Endothelial cell of umbilical vein (primary cell): ENCODE measurements around the gene PIGQ. TPM values are rescaled to one million over a fixed set of nuclear protein-coding genes. Genes with fewer than 3 reads are reported as not detected.

Experiments
- BruUV-seq: library from RNA; stranded (reverse); fragments of 400-500 nt; replicated peaks from 2 replicates; lab custom pipeline; 2021; lab: Mats Ljungman, UMichigan
- CTCF ChIA-PET: fragments of 300-600, 350-600 bp; sonication (Branson Sonifier 250); formaldehyde crosslinking; loops from one replicate; lab custom pipeline; 2021; ENCODE audit warnings: antibody characterized with exemption, inconsistent platforms; lab: Charles Lee
- POLR2A ChIA-PET: fragments of 300-600, 350-600 bp; sonication (Branson Sonifier 250); formaldehyde crosslinking; loops from one replicate; lab custom pipeline; 2021; ENCODE audit warnings: antibody characterized with exemption, inconsistent platforms; lab: Charles Lee
- DNase-seq: peaks from one replicate; pipeline ENCODE4 v3.0.0-alpha.2; 2011; ENCODE audit warnings: low read depth, low spot score
- FAIRE-seq: peaks from 2 replicates; lab custom pipeline; 2011; peaks lifted over from hg19 to GRCh38; lab: Jason Lieb, UNC
- H2AFZ ChIP-seq: 2 replicates; pipeline ENCODE4 v1.6.0; 2012; ENCODE audit warnings: low read depth, low read length, control low read depth, inconsistent platforms
- H3K27ac ChIP-seq: 2 replicates; pipeline ENCODE4 v1.5.1; 2011; ENCODE audit warnings: low read depth, mild to moderate bottlenecking, control low read depth, low read length, moderate library complexity; ENCODE audit not compliant: insufficient read depth
- H3K27me3 ChIP-seq, 2 experiments: 2 replicates each; pipeline versions ENCODE4 v1.6.0 to v1.6.1; 2011; ENCODE audit warnings: low read length in 2 of 2, mixed read lengths in 1 of 2; ENCODE audit not compliant: control insufficient read depth in 2 of 2, insufficient read depth in 2 of 2
- H3K36me3 ChIP-seq, 2 experiments: 2 replicates in 1 of 2; 3 replicates in 1 of 2; pipeline ENCODE4 v1.5.1; 2011; ENCODE audit warnings: low read length in 2 of 2, mild to moderate bottlenecking in 1 of 2, moderate library complexity in 1 of 2; ENCODE audit not compliant: control insufficient read depth in 2 of 2, insufficient read depth in 2 of 2; ENCODE audit errors: extremely low read depth in 1 of 2
- H3K4me1 ChIP-seq: 3 replicates; pipeline ENCODE4 v1.5.1; 2011; ENCODE audit warnings: mild to moderate bottlenecking, low read length; ENCODE audit not compliant: control insufficient read depth, insufficient read depth; ENCODE audit errors: extremely low read depth
- H3K4me2 ChIP-seq: 2 replicates; pipeline ENCODE4 v1.6.1; 2011; ENCODE audit warnings: low read length, control low read depth, mixed read lengths; ENCODE audit not compliant: insufficient read depth
- H3K4me3 ChIP-seq, 3 experiments: fragments of 200-600 bp in 1 of 3; sonication (generic), shearing (Covaris generic) in 1 of 3; replicated peaks in 1 of 3; 2 replicates each; pipeline ENCODE4 v1.5.1; 2011 to 2016; ENCODE audit warnings: control low read depth in 3 of 3, low read length in 3 of 3, mild to moderate bottlenecking in 2 of 3, inconsistent platforms in 1 of 3, low read depth in 1 of 3, moderate library complexity in 1 of 3; ENCODE audit not compliant: insufficient read depth in 1 of 3
- H3K79me2 ChIP-seq: 2 replicates; pipeline ENCODE4 v1.6.0; 2012; ENCODE audit warnings: low read length, inconsistent platforms; ENCODE audit not compliant: control insufficient read depth, insufficient read depth
- H3K9ac ChIP-seq: replicated peaks from 2 replicates; pipeline ENCODE3; 2011; ENCODE audit warnings: low read length, control low read depth; ENCODE audit not compliant: insufficient read depth; ENCODE audit errors: extremely low read depth
- H3K9me1 ChIP-seq: replicated peaks from 3 replicates; pipeline ENCODE4 v1.6.0; 2011; ENCODE audit warnings: mild to moderate bottlenecking, low read length; ENCODE audit not compliant: control insufficient read depth, insufficient read depth; ENCODE audit errors: extremely low read depth
- H3K9me3 ChIP-seq: replicated peaks from 2 replicates; pipeline ENCODE4 v1.5.1; 2012; ENCODE audit warnings: low read length, inconsistent platforms; ENCODE audit not compliant: control insufficient read depth, insufficient read depth
- H4K20me1 ChIP-seq: replicated peaks from 2 replicates; pipeline ENCODE3; 2011; ENCODE audit warnings: mild to moderate bottlenecking, low read length; ENCODE audit not compliant: control insufficient read depth, insufficient read depth; ENCODE audit errors: extremely low read depth
- GATA2 ChIP-seq: IDR thresholded peaks from 2 replicates; pipeline ENCODE4 v1.7.0; 2011; ENCODE audit warnings: low read depth, mild to moderate bottlenecking, moderate library complexity, mixed read lengths, low read length; ENCODE audit not compliant: insufficient read length, insufficient read depth
- POLR2AphosphoS5 ChIP-seq: IDR thresholded peaks from 2 replicates; pipeline ENCODE4 v1.6.1; 2012; ENCODE audit warnings: low read depth, mild to moderate bottlenecking, control low read depth, low read length, moderate library complexity; ENCODE audit not compliant: insufficient read depth
- dilution Hi-C: fragments of 300-500 bp; cut with MboI; formaldehyde crosslinking; loops from one replicate; pipeline ENCODE4 v1.15.0; 2019; ENCODE audit warnings: low sequenced_read_pairs; ENCODE audit not compliant: extremely low pct_ligation_motif_present
- intact Hi-C: fragments of 100-400 bp; cut with micrococcal nuclease; formaldehyde crosslinking; loops from one replicate; pipeline ENCODE4 v1.10.0; 2022
- polyA plus RNA-seq, 4 experiments: library from polyadenylated mRNA; depleted of rRNA in 3 of 4; stranded (reverse) in 3 of 4; unstranded in 1 of 4; fragments of >200 nt; gene quantifications; 2 replicates each; pipeline versions ENCODE4 v1.2.1 to v1.2.3, GENCODE V29; 2011 to 2012; ENCODE audit warnings: missing spikeins in 1 of 4
- total RNA-seq: library from RNA; stranded (reverse); gene quantifications from 2 replicates; pipeline ENCODE4 v1.2.3, GENCODE V29; 2021
- TF ChIP-seq, protein P1 (sequence below), 2 donors: IDR thresholded peaks; 1 replicate in 1 of 2; 2 replicates in 1 of 2; pipeline ENCODE4 v1.5.1; 2011; ENCODE audit warnings: low read length in 2 of 2, mild to moderate bottlenecking in 2 of 2, moderate library complexity in 2 of 2, control low read depth in 1 of 2, inconsistent platforms in 1 of 2, low read depth in 1 of 2; ENCODE audit not compliant: insufficient read depth in 1 of 2; ENCODE audit errors: extremely low read depth in 1 of 2

Gene PIGQ
- total and polyA plus RNA-seq, 2 donors (not counting 3 experiments of a cell fraction or from before 2014, with no cell fraction given) = 66.9 to 67.7 TPM

DNA sequence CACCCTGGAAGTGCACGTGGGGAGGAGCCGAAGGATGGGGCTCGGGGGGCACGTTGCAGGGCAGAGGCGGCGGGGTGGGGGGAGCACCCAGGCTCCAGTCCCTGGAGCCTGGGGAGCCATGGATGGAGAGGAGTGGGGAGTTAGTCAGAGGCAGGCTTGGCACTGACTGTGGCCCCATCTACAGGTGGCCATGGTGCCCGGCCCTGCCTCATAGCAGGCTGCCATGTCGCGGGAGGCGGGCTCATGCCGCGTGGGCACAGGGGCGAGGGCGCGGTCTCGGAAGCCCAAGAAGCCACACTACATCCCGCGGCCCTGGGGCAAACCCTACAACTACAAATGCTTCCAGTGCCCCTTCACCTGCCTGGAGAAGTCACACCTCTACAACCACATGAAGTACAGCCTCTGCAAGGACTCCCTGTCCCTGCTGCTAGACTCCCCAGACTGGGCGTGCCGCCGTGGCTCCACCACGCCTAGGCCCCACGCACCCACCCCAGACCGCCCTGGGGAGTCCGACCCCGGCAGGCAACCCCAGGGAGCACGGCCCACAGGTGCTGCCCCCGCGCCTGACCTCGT lies 6.6 kb upstream of the PIGQ start:
- DNase-seq = no peak
- intact Hi-C loops = no loop called here

More for the DNA sequence above, 6.6 kb upstream of the PIGQ start:
- dilution Hi-C loops = no loop called here
- Histone ChIP-seq H3K9ac (no peak overlapping the region), H3K4me3 (no peak overlapping the region), H3K9me3 (no peaks in the 10 kb centered on the region), H4K20me1 (no peaks in the 10 kb centered on the region), H3K36me3 (no peaks in the 10 kb centered on the region), H3K9me1 (no peaks in the 10 kb centered on the region), H3K4me2 (no peak overlapping the region), H3K79me2 (no peaks in the 10 kb centered on the region), H2AFZ (no peak overlapping the region), H3K27ac (no peak overlapping the region), H3K4me1 (peaks cover 12% of the 10 kb centered on the region), H3K27me3 (peaks cover 14 to 19% of the 10 kb centered on the region in 2 experiments)
- TF ChIP-seq POLR2AphosphoS5 (no peak), GATA2 (no peak)
- TF ChIP-seq, protein P1, sequence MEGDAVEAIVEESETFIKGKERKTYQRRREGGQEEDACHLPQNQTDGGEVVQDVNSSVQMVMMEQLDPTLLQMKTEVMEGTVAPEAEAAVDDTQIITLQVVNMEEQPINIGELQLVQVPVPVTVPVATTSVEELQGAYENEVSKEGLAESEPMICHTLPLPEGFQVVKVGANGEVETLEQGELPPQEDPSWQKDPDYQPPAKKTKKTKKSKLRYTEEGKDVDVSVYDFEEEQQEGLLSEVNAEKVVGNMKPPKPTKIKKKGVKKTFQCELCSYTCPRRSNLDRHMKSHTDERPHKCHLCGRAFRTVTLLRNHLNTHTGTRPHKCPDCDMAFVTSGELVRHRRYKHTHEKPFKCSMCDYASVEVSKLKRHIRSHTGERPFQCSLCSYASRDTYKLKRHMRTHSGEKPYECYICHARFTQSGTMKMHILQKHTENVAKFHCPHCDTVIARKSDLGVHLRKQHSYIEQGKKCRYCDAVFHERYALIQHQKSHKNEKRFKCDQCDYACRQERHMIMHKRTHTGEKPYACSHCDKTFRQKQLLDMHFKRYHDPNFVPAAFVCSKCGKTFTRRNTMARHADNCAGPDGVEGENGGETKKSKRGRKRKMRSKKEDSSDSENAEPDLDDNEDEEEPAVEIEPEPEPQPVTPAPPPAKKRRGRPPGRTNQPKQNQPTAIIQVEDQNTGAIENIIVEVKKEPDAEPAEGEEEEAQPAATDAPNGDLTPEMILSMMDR (IDR thresholded peaks at IDR 0.05; ENCODE audit: extremely low read depth in 1 of 2, insufficient read depth in 1 of 2, low read depth in 1 of 2, low read length in 2 of 2) = no peak
- CTCF ChIA-PET = no interaction called here
- FAIRE-seq = no peak
- POLR2A ChIA-PET = no interaction called here
- no TSS peak for BruUV-seq
